ENCODE data around the gene NFIA. TPM values are rescaled to one million over a fixed set of nuclear protein-coding genes. Genes with fewer than 3 reads are reported as not detected.
"Not testable (repeated sequence)": the region's sequence is repeated elsewhere in the genome, so short reads cannot be mapped to it uniquely, and the experiment has no call there.

Gene NFIA
- total RNA-seq, 1 donor from 2014 or later = 66.6 TPM

DNA sequence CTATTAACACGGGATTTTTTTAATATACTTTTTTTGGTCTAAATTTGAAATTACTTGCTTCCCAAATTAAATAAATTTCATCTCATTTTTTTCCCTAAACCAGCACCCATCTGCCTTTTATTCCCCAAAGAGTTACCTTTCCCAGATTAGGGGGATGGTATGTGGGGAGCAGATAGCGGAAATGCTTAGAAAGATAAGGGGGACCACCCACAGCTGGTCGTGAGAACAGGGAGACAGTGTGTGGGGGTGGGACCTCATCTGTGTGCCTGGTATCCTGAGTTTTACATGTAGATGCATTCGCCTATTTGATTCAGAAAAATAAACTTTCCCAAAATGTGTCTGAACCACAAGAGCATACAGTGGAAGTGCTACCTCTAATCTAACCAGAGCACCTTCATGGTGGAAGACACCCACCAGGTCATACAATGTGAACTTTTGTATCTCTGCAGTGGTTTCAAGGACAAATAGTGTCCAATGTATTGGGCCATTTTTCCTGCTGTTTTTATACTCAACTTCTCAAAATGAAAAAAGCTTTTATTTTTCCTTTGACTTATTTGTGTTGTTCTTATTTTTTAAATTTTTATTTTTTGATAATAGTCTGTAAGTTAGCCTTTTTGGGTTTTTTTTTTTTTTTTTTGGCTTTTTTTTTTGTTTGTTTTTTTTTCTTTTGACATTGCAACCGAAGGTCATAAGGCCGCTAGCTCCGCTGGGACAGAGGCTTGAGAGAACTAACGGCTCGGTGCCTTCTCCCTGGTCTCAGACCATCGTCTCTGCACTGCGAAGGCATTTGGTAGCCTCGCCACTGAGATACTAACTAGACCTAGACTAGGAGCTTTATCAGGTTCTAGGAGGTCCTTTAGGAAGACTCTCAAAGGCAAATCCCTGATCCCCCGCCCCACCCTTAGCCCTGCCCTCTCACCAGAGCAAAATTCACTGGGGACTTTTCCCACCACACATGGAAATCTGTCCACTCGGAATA is 379.3 kb downstream of the NFIA start:
- Histone ChIP-seq H3K27me3 (no peaks in the 10 kb centered on the region), H3K4me3 (no peak overlapping the region), H3K9me3 (no peaks in the 10 kb centered on the region), H3K4me1 (no peaks in the 10 kb centered on the region), H3K36me3 (no peaks in the 10 kb centered on the region), H3K27ac (no peak overlapping the region)
- intact Hi-C loops (cut with DNase I) = no loop called here
- TF ChIP-seq, protein P1, sequence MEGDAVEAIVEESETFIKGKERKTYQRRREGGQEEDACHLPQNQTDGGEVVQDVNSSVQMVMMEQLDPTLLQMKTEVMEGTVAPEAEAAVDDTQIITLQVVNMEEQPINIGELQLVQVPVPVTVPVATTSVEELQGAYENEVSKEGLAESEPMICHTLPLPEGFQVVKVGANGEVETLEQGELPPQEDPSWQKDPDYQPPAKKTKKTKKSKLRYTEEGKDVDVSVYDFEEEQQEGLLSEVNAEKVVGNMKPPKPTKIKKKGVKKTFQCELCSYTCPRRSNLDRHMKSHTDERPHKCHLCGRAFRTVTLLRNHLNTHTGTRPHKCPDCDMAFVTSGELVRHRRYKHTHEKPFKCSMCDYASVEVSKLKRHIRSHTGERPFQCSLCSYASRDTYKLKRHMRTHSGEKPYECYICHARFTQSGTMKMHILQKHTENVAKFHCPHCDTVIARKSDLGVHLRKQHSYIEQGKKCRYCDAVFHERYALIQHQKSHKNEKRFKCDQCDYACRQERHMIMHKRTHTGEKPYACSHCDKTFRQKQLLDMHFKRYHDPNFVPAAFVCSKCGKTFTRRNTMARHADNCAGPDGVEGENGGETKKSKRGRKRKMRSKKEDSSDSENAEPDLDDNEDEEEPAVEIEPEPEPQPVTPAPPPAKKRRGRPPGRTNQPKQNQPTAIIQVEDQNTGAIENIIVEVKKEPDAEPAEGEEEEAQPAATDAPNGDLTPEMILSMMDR (IDR thresholded peaks at IDR 0.05) = no peak
- ATAC-seq = no peak
- no peak for DNase-seq

DNA sequence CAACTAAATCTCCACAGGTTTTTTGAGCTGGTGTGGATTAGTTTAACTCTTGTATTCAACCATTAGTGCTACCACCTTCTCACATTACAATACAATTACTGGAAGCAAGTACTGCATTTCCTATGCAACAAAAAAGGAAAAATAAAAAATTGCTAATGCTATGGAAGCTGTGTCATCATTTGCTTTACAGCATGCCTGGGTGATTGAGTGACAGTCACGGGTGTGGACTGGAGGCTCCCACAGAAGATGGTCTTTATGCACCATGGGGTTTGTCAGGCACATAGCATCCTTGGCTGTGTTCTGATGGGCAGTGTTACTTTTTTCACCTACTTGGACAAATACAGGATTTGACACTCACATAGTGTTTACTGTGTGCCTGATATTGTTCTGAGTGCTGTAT is 380.3 kb downstream of the NFIA start:
- intact Hi-C loops (cut with DNase I) = no loop called here
- no peak for ATAC-seq
- Histone ChIP-seq H3K36me3 (no peaks in the 10 kb centered on the region), H3K4me3 (no peak overlapping the region), H3K27me3 (no peaks in the 10 kb centered on the region), H3K27ac (no peak overlapping the region), H3K9me3 (no peaks in the 10 kb centered on the region), H3K4me1 (no peaks in the 10 kb centered on the region)
- no peak for DNase-seq
- TF ChIP-seq, protein P1 (IDR thresholded peaks at IDR 0.05) = no peak

DNA sequence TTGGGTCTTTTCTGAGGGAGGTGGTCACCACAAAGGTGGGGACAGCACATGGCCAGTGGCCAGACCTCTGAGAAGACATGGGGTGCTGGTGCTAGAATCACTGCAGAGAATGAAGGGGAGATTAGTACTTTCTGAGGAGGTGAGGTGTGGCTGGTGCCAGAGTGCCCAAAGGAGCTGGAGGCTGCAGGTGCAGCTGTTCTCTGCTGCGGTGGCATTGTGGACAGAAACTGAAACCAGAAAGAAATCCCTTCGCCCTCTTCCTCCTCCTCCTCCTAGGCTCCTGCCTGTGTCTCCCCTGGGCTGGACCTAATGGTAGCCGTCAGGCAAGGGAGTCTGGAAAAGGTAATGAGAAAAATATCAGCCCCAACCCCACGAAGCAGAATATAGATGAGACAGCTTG is 380.9 kb downstream of the NFIA start:
- Histone ChIP-seq H3K4me3 (no peak overlapping the region), H3K27me3 (no peaks in the 10 kb centered on the region), H3K27ac (no peak overlapping the region), H3K36me3 (no peaks in the 10 kb centered on the region), H3K9me3 (no peaks in the 10 kb centered on the region), H3K4me1 (no peaks in the 10 kb centered on the region)
- ATAC-seq (no peak), DNase-seq (no peak)
- intact Hi-C loops (cut with DNase I) = no loop called here
- TF ChIP-seq, protein P1 (IDR thresholded peaks at IDR 0.05) = no peak

DNA sequence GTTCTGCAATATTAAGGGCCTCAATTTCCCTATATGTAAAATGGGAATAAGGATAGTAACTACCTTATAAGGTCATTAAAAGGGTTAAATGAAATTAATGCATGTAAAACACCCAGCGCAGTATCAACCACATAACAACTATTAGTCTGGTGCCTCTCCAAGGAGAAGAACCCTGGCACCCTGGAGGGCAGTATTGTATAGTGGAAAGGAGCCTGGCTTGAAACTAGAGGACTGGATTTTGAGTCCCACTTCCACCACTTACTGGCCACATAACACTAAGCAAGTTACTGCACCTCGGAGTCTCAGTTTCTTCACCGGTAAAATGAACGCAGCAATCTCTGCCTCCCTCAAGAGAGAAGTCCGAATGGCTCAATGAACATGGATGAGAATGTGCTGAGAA is 385.5 kb downstream of the NFIA start:
- ATAC-seq; H3K36me3 ChIP-seq; H3K4me3 ChIP-seq; H3K9me3 ChIP-seq; H3K27ac ChIP-seq; DNase-seq; H3K27me3 ChIP-seq; H3K4me1 ChIP-seq; intact Hi-C loops (cut with DNase I): not testable (repeated sequence)

DNA sequence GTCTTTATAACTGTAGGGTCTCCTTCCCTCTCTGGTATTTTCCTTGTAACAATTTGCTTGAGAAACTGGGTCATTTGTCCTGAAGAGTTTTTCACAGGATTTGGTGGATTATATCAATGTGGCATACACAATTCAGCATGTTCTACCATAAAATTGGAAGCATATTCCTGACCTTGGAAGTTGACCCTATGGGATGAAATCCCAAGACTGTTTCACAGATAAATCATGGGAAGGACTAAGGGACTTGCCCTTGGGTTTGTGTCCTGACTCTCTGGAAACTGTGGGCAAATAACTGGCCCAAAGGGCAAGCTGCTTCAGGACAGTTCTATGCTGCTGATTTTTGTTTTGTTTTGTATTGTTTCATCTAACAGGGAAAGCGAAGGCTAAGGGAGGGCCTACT is 387.0 kb downstream of the NFIA start:
- H3K9me3 ChIP-seq = no peaks in the 10 kb centered on the region
- H3K36me3 ChIP-seq = no peaks in the 10 kb centered on the region
- H3K27me3 ChIP-seq = no peaks in the 10 kb centered on the region
- intact Hi-C loops (cut with DNase I) = no loop called here
- no peak for ATAC-seq
- H3K4me1 ChIP-seq = no peaks in the 10 kb centered on the region
- H3K4me3 ChIP-seq = no peak overlapping the region
- TF ChIP-seq, protein P1 (IDR thresholded peaks at IDR 0.05) = no peak
- DNase-seq = no peak
- H3K27ac ChIP-seq = no peak overlapping the region

DNA sequence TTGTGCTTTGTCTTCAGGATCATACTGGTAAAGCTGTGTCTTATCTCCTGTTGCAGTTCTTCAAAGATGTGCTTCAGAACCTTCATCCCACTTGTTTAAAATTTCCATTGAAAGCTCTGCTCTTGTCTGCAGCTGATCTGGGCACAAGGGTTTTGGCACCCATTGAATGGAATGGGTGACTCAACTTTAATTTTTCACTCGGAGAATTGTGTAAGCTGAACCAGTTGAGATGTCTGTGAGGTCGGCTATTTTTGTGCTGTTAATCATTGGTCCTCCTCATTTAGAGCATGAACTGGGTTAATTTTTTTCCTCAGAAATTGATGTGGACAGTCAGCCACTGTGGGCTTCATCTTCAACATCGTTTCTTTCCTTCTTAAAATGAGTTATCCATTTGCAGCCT is 390.5 kb downstream of the NFIA start:
- Histone ChIP-seq H3K27ac (no peak overlapping the region), H3K27me3 (no peaks in the 10 kb centered on the region), H3K4me1 (no peaks in the 10 kb centered on the region), H3K36me3 (no peaks in the 10 kb centered on the region), H3K4me3 (no peak overlapping the region), H3K9me3 (no peaks in the 10 kb centered on the region)
- ATAC-seq (no peak), DNase-seq (no peak)
- intact Hi-C loops (cut with DNase I) = no loop called here
- TF ChIP-seq, protein P1 (IDR thresholded peaks at IDR 0.05) = no peak
